Measurements from ENCODE around the gene SRGAP1. TPM values are rescaled to one million over a fixed set of nuclear protein-coding genes. Genes with fewer than 3 reads are reported as not detected.

The SRGAP1 gene
- polyA plus RNA-seq, 1 donor from 2014 or later = 4.8 TPM

DNA sequence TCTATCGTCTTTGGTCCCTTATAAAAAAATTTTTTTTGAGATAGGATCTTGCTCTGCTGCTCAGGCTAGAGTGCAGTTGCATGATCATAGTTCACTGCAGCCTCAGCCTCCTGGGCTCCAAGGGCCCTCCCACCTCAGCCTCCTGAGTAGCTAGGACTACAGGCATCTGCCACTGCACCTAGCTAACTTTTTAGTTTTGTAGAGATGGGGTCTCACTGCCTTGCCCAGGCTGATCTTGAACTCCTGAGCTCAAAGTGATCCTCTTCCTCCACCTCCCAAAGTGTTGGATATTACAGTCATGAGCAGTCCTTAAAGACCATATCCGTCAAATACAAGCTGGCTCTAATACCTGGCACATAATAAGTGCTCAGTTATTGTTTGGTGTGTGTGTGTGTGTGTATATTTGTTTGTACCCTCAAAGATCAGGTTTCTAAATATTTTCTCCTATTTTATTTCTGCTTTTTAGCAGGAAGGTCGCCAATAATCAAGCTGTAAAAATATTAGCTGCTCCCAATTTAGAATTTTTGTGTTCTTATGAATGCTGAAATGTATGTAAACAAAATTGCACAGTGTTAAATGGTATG is 30.5 kb downstream of the SRGAP1 start:
- Histone ChIP-seq H3K9me2 (ENCODE audit: insufficient read depth, low read length) (no peaks in the 10 kb centered on the region), H3K27me3 (ENCODE audit: insufficient read depth, low read depth, low read length) (no peaks in the 10 kb centered on the region), H3K9ac (ENCODE audit: low read length) (no peak overlapping the region), H3F3A (ENCODE audit: insufficient read depth, low read length, poor library complexity, severe bottlenecking) (no peaks in the 10 kb centered on the region), H3K9me3 (ENCODE audit: low read length) (no peaks in the 10 kb centered on the region), H3K36me3 (ENCODE audit: insufficient read depth, low read length) (no peaks in the 10 kb centered on the region), H2AFZ (ENCODE audit: low read depth, low read length) (no peak overlapping the region), H4K20me1 (ENCODE audit: insufficient read depth) (peaks cover 2% of the 10 kb centered on the region), H3K27ac (ENCODE audit: low read length) (no peak overlapping the region), H3K79me2 (replicated peaks; ENCODE audit: insufficient read depth, low read length) (no peaks in the 10 kb centered on the region), H3K4me2 (ENCODE audit: low read length) (no peak overlapping the region), H3K4me3 (ENCODE audit: low read length) (no peak overlapping the region)
- no peak for TF ChIP-seq TAF1 (IDR thresholded peaks at IDR 0.05; ENCODE audit: low read depth)
- TF ChIP-seq EP300 (conservative IDR thresholded peaks at IDR 0.05; ENCODE audit: poor library complexity, severe bottlenecking) = no peak
- TF ChIP-seq EZH2 (IDR thresholded peaks at IDR 0.05; ENCODE audit: borderline replicate concordance, insufficient read depth, low read length, poor library complexity, severe bottlenecking) = no peak
- no peak for TF ChIP-seq CTCF (IDR thresholded peaks at IDR 0.05; ENCODE audit: poor library complexity, severe bottlenecking)
- TF ChIP-seq REST (IDR thresholded peaks at IDR 0.05; ENCODE audit: borderline replicate concordance) = no peak
- no peak for TF ChIP-seq MXI1 (conservative IDR thresholded peaks at IDR 0.05; ENCODE audit: poor library complexity, severe bottlenecking)
- TF ChIP-seq SMC3 (conservative IDR thresholded peaks at IDR 0.05; ENCODE audit: poor library complexity) = no peak
- TF ChIP-seq RAD21 (conservative IDR thresholded peaks at IDR 0.05) = no peak
- TF ChIP-seq POLR2AphosphoS5 (IDR thresholded peaks at IDR 0.05) = no peak

GRCh38 chr12:63875703-63876102 is 31.2 kb downstream of the SRGAP1 start:
- H3K9ac ChIP-seq (ENCODE audit: low read length) = no peak overlapping the region
- no peaks in the 10 kb centered on the region for H3K36me3 ChIP-seq (ENCODE audit: insufficient read depth, low read length)
- H3F3A ChIP-seq (ENCODE audit: insufficient read depth, low read length, poor library complexity, severe bottlenecking) = no peaks in the 10 kb centered on the region
- no peaks in the 10 kb centered on the region for H4K20me1 ChIP-seq (ENCODE audit: insufficient read depth)
- H3K4me3 ChIP-seq (ENCODE audit: low read length) = no peak overlapping the region
- no peaks in the 10 kb centered on the region for H3K27me3 ChIP-seq (ENCODE audit: insufficient read depth, low read depth, low read length)
- H3K9me2 ChIP-seq (ENCODE audit: insufficient read depth, low read length) = no peaks in the 10 kb centered on the region
- no peaks in the 10 kb centered on the region for H3K9me3 ChIP-seq (ENCODE audit: low read length)
- H3K79me2 ChIP-seq (replicated peaks; ENCODE audit: insufficient read depth, low read length) = no peaks in the 10 kb centered on the region
- no peak for TF ChIP-seq CTCF (IDR thresholded peaks at IDR 0.05; ENCODE audit: poor library complexity, severe bottlenecking)
- TF ChIP-seq POLR2AphosphoS5 (IDR thresholded peaks at IDR 0.05) = no peak
- TF ChIP-seq TAF1 (IDR thresholded peaks at IDR 0.05; ENCODE audit: low read depth) = no peak
- TF ChIP-seq MXI1 (conservative IDR thresholded peaks at IDR 0.05; ENCODE audit: poor library complexity, severe bottlenecking) = no peak
- TF ChIP-seq EP300 (conservative IDR thresholded peaks at IDR 0.05; ENCODE audit: poor library complexity, severe bottlenecking) = no peak
- TF ChIP-seq REST (IDR thresholded peaks at IDR 0.05; ENCODE audit: borderline replicate concordance) = no peak
- TF ChIP-seq SMC3 (conservative IDR thresholded peaks at IDR 0.05; ENCODE audit: poor library complexity) = no peak
- no peak for TF ChIP-seq RAD21 (conservative IDR thresholded peaks at IDR 0.05)
- TF ChIP-seq EZH2 (IDR thresholded peaks at IDR 0.05; ENCODE audit: borderline replicate concordance, insufficient read depth, low read length, poor library complexity, severe bottlenecking) = no peak
- no peak overlapping the region for H3K27ac ChIP-seq (ENCODE audit: low read length)
- no peak overlapping the region for H2AFZ ChIP-seq (ENCODE audit: low read depth, low read length)
- H3K4me2 ChIP-seq (ENCODE audit: low read length) = no peak overlapping the region

Measured in neural cell (in vitro differentiated cells).